Suppressor macrophage treated with lipopolysaccharide for 1 hour (primary cell): Measurements from ENCODE around the gene EMCN.
A peak's percentile ranks its signal among the peaks of the same experiment; 100 is the strongest.
"Not testable (repeated sequence)": the region's sequence is repeated elsewhere in the genome, so short reads cannot be mapped to it uniquely, and the experiment has no call there.

Experiments
- DNase-seq, 3 donors: peaks; one replicate each; pipeline ENCODE4 v3.0.0-alpha.2; 2020 to 2022

EMCN gene

GRCh38 chr4:100517864-100518341, at the start of gene EMCN:
EMCN (minus strand) TSS chr4:100518022; CDS start chr4:100517914, 108 bp downstream.
- DNase-seq, result no peak

GRCh38 chr4:100566396-100566795, 48.6 kb upstream of the EMCN start:
- DNase-seq, result no peak

- no peak for DNase-seq
These were observed 39.5 kb upstream of the EMCN start for GRCh38 chr4:100557306-100557705.

- DNase-seq, result no peak
These were observed 38.0 kb upstream of the EMCN start for GRCh38 chr4:100555611-100556337.

- no peak for DNase-seq
These were observed 30.4 kb upstream of the EMCN start for GRCh38 chr4:100548200-100548560.

GRCh38 chr4:100547541-100548199, 29.8 kb upstream of the EMCN start:
- DNase-seq, result no peak

- DNase-seq, result no peak
These were observed 27.6 kb upstream of the EMCN start for GRCh38 chr4:100545427-100545826.

GRCh38 chr4:100540131-100540530, 22.3 kb upstream of the EMCN start:
- DNase-seq, result no peak

GRCh38 chr4:100539706-100540105, 21.9 kb upstream of the EMCN start:
- DNase-seq, result no peak

GRCh38 chr4:100533741-100534140, 15.9 kb upstream of the EMCN start:
- no peak for DNase-seq

- DNase-seq, result not testable (repeated sequence)
These were observed 12.3 kb upstream of the EMCN start for GRCh38 chr4:100530161-100530560.

GRCh38 chr4:100525686-100526085, 7.9 kb upstream of the EMCN start:
- DNase-seq, result no peak

GRCh38 chr4:100519205-100519604, 1.4 kb upstream of the EMCN start:
- DNase-seq, result peak in 1 of 3 donors; percentile 3

GRCh38 chr4:100516225-100516624, 1.6 kb downstream of the EMCN start:
- no peak for DNase-seq

GRCh38 chr4:100511896-100512295, 5.9 kb downstream of the EMCN start:
- no peak for DNase-seq

- no peak for DNase-seq
These were observed 7.3 kb downstream of the EMCN start for GRCh38 chr4:100510551-100510950.

GRCh38 chr4:100509386-100509785, 8.4 kb downstream of the EMCN start:
- no peak for DNase-seq

- no peak for DNase-seq
These were observed 9.1 kb downstream of the EMCN start for GRCh38 chr4:100508691-100509090.

- DNase-seq, result no peak
These were observed 13.5 kb downstream of the EMCN start for GRCh38 chr4:100504086-100504874.

- DNase-seq, result no peak
These were observed 20.0 kb downstream of the EMCN start for GRCh38 chr4:100497791-100498190.

GRCh38 chr4:100495074-100495473, 22.7 kb downstream of the EMCN start:
- no peak for DNase-seq

GRCh38 chr4:100494166-100494565, 23.7 kb downstream of the EMCN start:
- DNase-seq, result no peak

GRCh38 chr4:100493756-100494155, 24.1 kb downstream of the EMCN start:
- no peak for DNase-seq

- no peak for DNase-seq
These were observed 25.7 kb downstream of the EMCN start for GRCh38 chr4:100492129-100492528.
